ENCODE data around the gene LRRTM2.

- no peak for TF ChIP-seq CTCF (IDR thresholded peaks at IDR 0.05)
- TF ChIP-seq POLR2A (IDR thresholded peaks at IDR 0.05), result no peak
These were observed 35.5 kb upstream of the LRRTM2 start for GRCh38 chr5:138910546-138911185.

Data from lower leg skin (tissue), 3 donors.